SU-DHL-6 (cell line): ENCODE results near the gene PRMT1.

ENCODE experiments used
- H2AFZ ChIP-seq: fragments of 200-600 bp; sonication (generic); 2 replicates; pipeline ENCODE4 v1.6.1; 2014; ENCODE audit warnings: low read depth, mild to moderate bottlenecking, moderate library complexity, mixed read lengths, antibody characterized with exemption, low read length; ENCODE audit not compliant: severe bottlenecking
- H3F3A ChIP-seq: fragments of 200-600 bp; shearing (Covaris generic); 2 replicates; pipeline ENCODE4 v1.6.0; 2016; ENCODE audit warnings: antibody characterized with exemption, mild to moderate bottlenecking; ENCODE audit not compliant: insufficient read depth
- H3K27ac ChIP-seq: fragments of 200-600 bp; sonication (generic); 2 replicates; pipeline ENCODE4 v1.5.1; 2016; ENCODE audit warnings: low read depth, mild to moderate bottlenecking, low read length, moderate library complexity, mixed read lengths
- H3K27me3 ChIP-seq: fragments of 200-600 bp; sonication (generic), shearing (Covaris generic); 2 replicates; pipeline ENCODE4 v1.6.0; 2014; ENCODE audit warnings: mild to moderate bottlenecking, low read length
- H3K36me3 ChIP-seq: fragments of 200-600 bp; sonication (generic); 2 replicates; pipeline ENCODE4 v1.6.1; 2014; ENCODE audit warnings: mild to moderate bottlenecking, low read length, mixed read lengths
- H3K4me2 ChIP-seq: fragments of 300-600, 200-600 bp; shearing (Covaris generic), sonication (generic); 2 replicates; pipeline ENCODE4 v1.6.0; 2014; ENCODE audit warnings: low read length, low read depth, mild to moderate bottlenecking; ENCODE audit not compliant: poor library complexity, severe bottlenecking
- H3K4me3 ChIP-seq: fragments of 200-600 bp; sonication (generic); 2 replicates; pipeline ENCODE4 v1.5.1; 2014; ENCODE audit warnings: antibody characterized with exemption, low read length, mild to moderate bottlenecking, mixed read lengths; ENCODE audit not compliant: insufficient read depth, poor library complexity, severe bottlenecking
- H3K79me2 ChIP-seq: fragments of 200-600 bp; sonication (generic); 2 replicates; pipeline ENCODE4 v1.6.1; 2014; ENCODE audit warnings: mild to moderate bottlenecking, low read length, moderate library complexity; ENCODE audit not compliant: insufficient read depth
- H3K9ac ChIP-seq: fragments of 200-600 bp; sonication (generic); 2 replicates; pipeline ENCODE4 v1.7.0; 2014; ENCODE audit warnings: mild to moderate bottlenecking, low read length
- H3K9me2 ChIP-seq: fragments of 200-600 bp; sonication (generic); replicated peaks from 2 replicates; pipeline ENCODE4 v1.6.1; 2014; ENCODE audit warnings: low read length; ENCODE audit not compliant: insufficient read depth
- H3K9me3 ChIP-seq: fragments of 200-600 bp; sonication (generic); 2 replicates; pipeline ENCODE4 v1.6.1; 2014; ENCODE audit warnings: low read length, mixed read lengths; ENCODE audit not compliant: insufficient read depth
- H4K20me1 ChIP-seq: fragments of 200-600 bp; sonication (generic); 2 replicates; pipeline ENCODE4 v1.6.1; 2014; ENCODE audit warnings: low read depth, mild to moderate bottlenecking, antibody characterized with exemption, low read length, moderate library complexity, mixed read lengths
- EZH2phosphoT487 ChIP-seq: fragments of 200-600 bp; sonication (generic), shearing (Covaris generic); conservative IDR thresholded peaks from 2 replicates; pipeline ENCODE4 v1.6.1; 2018; ENCODE audit warnings: mild to moderate bottlenecking, antibody characterized with exemption, low read length, moderate library complexity, mixed read lengths
- TF ChIP-seq, protein P1 (sequence below): fragments of 200-600 bp; sonication (generic); IDR thresholded peaks from one replicate; pipeline ENCODE4 v1.5.1; 2017; ENCODE audit warnings: antibody characterized with exemption, mild to moderate bottlenecking, low read length, moderate library complexity; ENCODE audit not compliant: insufficient read depth, poor library complexity, severe bottlenecking

PRMT1 gene

DNA sequence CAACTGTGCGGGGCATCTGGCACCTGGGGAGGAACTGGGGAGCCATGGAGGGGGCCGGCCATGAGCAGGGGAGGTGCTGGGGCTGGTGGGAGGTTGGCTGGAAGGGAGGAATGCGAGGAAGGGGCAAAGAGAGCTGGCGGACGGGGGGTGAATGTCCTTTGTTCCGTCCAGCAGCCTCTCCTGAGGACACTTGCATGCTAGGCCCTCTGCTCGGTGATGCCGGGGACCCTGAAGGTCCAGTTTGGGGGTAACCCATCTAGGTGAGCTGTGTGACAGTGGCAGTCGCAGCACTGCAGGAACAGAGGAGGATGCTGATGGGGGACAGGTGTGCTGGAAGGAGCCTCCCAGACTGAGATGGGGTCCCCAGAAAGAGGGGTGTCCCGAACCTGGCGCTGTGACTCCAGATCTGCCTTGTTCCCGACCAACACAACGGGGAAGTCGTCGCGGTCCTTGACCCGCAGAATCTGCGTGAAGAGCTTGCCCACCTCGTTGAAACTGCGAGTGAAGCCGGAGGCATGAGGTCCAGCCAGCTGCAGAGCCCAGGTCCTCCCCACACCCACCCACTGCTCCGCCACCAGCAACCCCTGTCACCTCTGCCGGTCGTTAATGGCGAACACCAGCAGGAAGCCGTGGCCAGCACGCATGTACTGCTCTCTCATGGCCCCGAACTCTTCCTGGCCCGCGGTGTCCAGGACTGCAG is 40.7 kb upstream of the PRMT1 start:
- Histone ChIP-seq H3K9me3 (no peaks in the 10 kb centered on the region), H3K9me2 (no peaks in the 10 kb centered on the region), H3K36me3 (no peaks in the 10 kb centered on the region), H3K9ac (no peak overlapping the region), H4K20me1 (no peaks in the 10 kb centered on the region), H3K4me2 (no peak overlapping the region), H3K27ac (no peak overlapping the region), H3K4me3 (no peak overlapping the region), H2AFZ (no peak overlapping the region), H3K27me3 (no peaks in the 10 kb centered on the region), H3K79me2 (no peaks in the 10 kb centered on the region), H3F3A (0 out of 2 replicates have a peak, but pooled peaks cover 8% of the 10 kb centered on the region)
- TF ChIP-seq, protein P1, sequence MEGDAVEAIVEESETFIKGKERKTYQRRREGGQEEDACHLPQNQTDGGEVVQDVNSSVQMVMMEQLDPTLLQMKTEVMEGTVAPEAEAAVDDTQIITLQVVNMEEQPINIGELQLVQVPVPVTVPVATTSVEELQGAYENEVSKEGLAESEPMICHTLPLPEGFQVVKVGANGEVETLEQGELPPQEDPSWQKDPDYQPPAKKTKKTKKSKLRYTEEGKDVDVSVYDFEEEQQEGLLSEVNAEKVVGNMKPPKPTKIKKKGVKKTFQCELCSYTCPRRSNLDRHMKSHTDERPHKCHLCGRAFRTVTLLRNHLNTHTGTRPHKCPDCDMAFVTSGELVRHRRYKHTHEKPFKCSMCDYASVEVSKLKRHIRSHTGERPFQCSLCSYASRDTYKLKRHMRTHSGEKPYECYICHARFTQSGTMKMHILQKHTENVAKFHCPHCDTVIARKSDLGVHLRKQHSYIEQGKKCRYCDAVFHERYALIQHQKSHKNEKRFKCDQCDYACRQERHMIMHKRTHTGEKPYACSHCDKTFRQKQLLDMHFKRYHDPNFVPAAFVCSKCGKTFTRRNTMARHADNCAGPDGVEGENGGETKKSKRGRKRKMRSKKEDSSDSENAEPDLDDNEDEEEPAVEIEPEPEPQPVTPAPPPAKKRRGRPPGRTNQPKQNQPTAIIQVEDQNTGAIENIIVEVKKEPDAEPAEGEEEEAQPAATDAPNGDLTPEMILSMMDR, result no peak
- no peak for TF ChIP-seq EZH2phosphoT487

DNA sequence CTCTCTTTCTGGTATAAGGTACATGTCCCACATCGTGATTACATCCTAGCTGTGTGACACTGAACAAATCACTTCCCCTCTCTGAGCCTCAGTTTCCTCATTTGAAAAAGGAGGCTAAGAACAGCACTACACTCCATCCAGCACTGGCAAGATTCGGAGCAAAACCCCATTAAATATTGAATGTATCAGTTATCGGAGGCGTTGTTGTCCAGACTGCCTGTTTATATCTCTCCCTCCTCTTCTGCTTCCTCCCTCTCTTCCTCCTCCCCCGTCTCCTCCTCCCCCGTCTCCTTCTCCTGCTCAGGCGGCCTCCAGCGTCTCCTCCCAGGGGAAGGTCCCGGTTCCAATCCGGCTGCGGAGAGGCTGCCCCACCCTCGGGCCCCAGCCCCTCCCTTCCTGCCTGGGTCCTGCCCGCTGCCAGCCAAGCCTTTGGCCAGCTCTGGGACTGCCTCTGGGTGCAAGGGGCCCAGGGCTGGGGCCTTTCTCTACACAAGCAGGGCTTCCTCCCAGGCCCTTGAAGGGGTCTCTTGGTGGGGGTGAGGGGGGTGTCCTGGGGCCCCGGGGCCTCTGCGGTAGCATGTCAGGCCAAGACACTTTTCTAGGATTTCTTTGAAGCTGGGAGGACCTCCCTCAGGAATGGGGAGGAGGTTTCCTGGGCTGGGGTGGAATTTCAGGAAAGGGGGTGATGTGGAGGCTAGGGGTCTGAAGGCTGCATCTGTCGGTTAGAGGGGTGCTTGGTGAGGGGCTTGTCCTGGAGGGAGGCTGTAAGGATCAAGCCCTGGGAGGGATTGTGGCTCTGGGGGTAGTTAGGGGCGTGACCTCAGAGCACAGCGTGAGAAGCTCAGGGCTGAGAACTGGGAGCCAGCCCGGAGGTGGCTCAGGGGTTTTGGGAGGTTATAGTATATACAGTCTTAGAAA is 39.0 kb upstream of the PRMT1 start:
- Histone ChIP-seq H4K20me1 (no peaks in the 10 kb centered on the region), H3K9ac (no peak overlapping the region), H3K79me2 (peaks cover 8% of the 10 kb centered on the region; the same call in 1 of the 2 replicates), H3K27me3 (no peaks in the 10 kb centered on the region), H3K27ac (no peak overlapping the region), H3K9me2 (no peaks in the 10 kb centered on the region), H3F3A (0 out of 2 replicates have a peak, but pooled peaks cover 12% of the 10 kb centered on the region), H3K4me2 (no peak overlapping the region), H2AFZ (no peak overlapping the region), H3K36me3 (no peaks in the 10 kb centered on the region), H3K9me3 (no peaks in the 10 kb centered on the region), H3K4me3 (no peak overlapping the region)
- TF ChIP-seq, protein P1, result no peak
- TF ChIP-seq EZH2phosphoT487, result no peak

DNA sequence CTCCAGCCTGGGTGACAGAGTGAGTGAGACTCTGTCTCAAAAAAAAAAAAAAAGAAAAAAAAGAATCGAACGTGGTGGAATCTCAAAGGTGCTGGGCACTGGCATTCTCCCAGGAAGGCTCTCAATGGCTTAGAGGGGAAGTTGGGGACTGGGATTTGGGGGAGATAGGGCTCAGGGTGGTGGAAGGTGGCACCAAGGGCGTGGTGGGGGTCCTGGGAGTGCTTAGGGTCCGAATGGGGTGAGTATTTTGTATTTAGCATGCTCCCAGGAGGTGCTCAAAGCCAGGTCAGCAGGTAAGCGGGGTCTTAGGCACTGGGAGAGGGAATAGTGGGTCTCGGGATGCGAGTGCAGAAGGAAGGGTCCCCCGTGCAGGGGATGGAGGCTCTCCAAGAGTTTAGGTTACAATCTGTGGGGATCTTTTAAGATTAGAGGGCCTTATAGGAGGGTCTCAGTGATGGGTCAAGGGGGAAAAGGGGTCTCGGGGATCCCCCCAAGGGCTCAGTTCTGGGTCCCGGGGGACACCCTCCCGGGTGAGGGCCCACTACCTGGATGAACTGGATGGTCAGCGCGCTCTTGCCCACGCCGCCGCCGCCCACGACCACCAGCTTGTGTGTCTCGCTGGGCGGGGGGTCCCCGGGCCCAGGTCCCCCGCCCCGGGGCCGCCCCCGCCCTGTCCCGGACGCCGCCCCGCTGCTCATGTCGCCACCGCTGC is 37.5 kb upstream of the PRMT1 start:
- H3K4me3 ChIP-seq, result peak overlapping the region; percentile 49
- H3K9me3 ChIP-seq, result no peaks in the 10 kb centered on the region
- no peak overlapping the region for H3K27ac ChIP-seq
- no peaks in the 10 kb centered on the region for H3K36me3 ChIP-seq
- H3K9me2 ChIP-seq, result no peaks in the 10 kb centered on the region
- H3F3A ChIP-seq, result 0 out of 2 replicates have a peak, but pooled peaks cover 12% of the 10 kb centered on the region
- H3K79me2 ChIP-seq, result peaks cover 23% of the 10 kb centered on the region
- peak overlapping the region; percentile 52 for H3K4me2 ChIP-seq
- H3K9ac ChIP-seq, result peak overlapping the region; percentile 45
- TF ChIP-seq, protein P1, result no peak
- TF ChIP-seq EZH2phosphoT487, result no peak
- H4K20me1 ChIP-seq, result no peaks in the 10 kb centered on the region
- no peaks in the 10 kb centered on the region for H3K27me3 ChIP-seq
- H2AFZ ChIP-seq, result no peak overlapping the region
